Left renal pelvis (tissue), 4 donors: ENCODE measurements around the gene LRIT1. TPM values are rescaled to one million over a fixed set of nuclear protein-coding genes. Genes with fewer than 3 reads are reported as not detected.

Experiments
- DNase-seq, 4 donors: peaks; one replicate each; pipeline ENCODE4 v3.0.0-alpha.2; 2013; ENCODE audit warnings: low read depth in 4 of 4, low spot score in 3 of 4
- polyA plus RNA-seq, 4 donors: library from polyadenylated mRNA; unstranded; fragments of 120-200 nt; gene quantifications; one replicate each; pipeline ENCODE4 v1.2.1, GENCODE V29; 2013; ENCODE audit not compliant: insufficient read length in 4 of 4

The LRIT1 gene
- polyA plus RNA-seq, 4 donors = not detected

DNA sequence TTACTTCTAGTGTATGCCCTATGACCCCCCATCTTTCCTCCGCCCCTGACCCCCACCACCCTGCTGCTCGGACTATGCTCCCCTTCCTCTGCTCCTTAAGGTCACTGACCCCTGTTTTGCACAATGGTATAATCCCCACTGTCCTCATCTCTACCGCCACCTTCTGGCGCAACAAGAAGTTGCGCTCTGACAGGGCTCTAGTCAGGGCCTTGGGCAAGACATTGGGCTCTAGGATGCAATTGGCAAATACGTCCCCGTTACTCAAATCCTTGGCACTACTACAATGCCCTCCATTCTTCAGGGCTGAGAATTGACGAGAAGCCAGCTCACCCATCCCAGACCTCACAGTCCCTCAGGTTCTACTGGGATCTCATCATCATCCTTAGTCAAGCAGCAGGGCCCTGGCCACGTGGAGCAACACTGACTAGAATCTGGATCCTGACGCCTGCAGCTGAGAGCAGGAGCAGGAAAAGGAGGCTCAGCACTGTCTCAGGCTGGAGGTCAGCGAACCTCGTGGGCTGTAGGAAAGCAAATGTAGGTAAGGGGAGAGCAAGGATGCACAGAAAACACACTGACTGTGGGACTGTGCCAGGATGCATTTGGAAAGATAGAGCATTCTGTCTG, 26.6 kb downstream of the LRIT1 start:
- DNase-seq = no peak

DNA sequence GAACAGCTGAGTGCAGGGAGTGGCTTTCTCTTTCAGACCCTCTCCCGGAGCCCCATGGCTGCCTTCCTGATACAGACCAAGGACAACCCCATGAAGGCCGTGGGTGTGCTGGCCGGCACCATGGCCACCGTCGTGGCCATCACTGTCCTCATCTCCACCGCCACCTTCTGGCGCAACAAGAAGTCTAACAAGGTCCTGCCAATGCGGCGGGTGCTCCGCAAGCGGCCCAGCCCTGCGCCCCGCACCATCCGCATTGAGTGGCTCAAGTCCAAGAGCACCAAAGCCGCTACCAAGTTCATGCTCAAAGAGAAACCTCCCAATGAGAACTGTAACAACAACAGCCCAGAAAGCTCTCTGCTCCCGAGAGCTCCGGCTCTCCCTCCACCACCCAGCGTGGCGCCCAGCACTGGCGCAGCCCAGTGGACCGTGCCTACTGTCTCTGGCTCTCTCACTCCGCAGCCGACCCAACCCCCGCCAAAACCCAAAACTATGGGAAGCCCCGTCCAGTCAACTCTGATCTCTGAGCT, 27.2 kb downstream of the LRIT1 start:
- DNase-seq = no peak

DNA sequence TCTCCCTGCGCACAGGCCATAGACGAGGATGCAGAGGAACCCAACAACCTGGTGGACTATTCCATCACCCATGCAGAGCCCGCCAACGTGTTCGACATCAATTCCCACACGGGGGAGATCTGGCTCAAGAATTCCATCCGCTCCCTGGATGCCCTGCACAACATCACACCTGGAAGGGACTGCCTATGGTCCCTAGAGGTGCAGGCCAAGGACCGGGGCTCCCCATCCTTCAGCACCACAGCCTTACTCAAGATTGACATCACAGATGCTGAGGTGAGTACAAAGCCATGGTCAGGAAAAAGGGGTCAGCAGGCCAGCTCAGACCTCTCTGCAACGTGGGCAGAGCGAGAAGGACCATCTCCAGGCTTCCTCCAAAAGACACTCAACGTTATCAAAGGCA, 28.3 kb downstream of the LRIT1 start:
- DNase-seq = no peak

DNA sequence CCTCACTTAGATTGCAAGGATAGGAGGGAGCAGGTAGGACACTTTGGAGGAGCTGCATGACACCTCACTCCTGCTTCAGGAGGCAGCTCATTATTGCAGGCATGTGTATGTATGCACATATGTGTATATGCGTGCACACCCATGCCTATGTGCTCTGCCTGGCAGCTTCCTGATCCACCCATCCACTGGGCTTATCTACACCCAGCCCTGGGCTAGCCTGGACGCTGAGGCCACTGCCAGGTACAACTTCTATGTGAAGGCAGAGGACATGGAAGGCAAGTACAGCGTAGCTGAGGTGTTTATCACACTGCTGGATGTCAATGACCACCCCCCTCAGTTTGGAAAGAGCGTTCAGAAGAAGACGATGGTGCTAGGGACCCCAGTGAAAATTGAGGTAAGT, 29.3 kb downstream of the LRIT1 start:
- no peak for DNase-seq

DNA sequence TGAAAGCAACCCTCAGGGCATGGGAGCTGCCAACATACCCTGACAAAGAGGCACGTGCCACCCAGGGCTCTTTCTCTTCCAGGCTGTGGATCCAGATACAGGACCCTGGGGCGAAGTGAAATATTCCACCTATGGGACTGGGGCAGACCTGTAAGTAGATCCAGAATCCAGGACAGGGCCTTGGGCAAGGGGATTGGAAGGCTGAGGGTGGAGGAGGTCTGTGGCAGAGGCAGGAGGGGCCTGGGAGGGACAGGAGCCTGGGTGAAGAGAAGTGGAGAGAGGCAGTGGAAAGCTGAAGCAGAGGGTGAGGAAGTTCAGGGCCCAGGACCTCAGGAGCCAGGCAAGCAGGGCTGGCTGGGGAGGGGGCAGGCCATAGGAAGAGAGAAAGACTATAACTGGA, 29.8 kb downstream of the LRIT1 start:
- no peak for DNase-seq

DNA sequence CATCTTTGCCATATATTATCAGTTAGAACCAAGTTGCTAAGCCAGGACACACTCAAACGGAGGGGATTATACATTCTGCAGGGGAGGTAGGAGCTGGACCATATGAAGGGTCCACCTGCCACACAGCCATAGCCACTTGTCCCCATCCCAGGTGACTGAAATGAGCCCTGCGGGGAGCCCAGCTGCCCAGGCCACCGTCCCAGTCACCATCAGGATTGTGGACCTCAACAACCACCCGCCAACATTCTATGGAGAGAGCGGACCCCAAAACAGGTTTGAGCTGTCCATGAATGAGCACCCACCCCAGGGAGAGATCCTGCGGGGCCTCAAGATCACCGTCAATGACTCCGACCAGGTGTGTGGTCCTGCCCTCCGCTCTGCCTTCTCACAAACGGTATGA, 33.3 kb downstream of the LRIT1 start:
- no peak for DNase-seq

DNA sequence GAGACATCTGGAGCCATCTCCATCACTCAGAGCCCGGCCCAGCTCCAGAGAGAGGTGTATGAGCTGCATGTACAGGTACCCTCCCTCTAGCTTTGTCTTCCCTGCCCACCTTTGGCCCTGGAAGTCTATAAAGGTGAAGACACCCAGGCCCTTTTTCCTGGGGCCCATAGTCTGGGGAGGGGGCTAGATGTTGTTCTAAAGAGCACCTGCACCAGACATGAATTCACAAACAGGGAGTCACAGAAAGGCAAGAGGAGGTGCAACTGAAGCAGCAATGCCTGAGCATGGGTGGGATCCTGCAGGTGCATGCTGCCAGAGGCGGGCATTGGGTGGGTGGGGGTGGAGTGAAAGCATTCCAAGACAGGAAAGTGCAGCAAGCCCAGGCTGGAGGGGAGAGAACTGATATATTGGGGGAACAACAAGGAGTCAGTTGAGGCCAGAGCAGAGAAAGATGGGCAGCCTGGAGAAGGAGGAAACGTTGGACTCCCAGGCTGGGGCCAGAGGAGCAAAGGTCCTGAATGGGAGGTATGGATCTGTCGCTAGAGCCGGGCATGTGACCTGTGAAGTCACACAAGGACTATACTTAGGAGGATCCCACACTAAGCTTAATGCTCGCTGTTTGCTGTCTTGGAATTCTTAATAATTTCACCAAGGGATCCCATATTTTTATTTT, 35.4 kb downstream of the LRIT1 start:
- no peak for DNase-seq

DNA sequence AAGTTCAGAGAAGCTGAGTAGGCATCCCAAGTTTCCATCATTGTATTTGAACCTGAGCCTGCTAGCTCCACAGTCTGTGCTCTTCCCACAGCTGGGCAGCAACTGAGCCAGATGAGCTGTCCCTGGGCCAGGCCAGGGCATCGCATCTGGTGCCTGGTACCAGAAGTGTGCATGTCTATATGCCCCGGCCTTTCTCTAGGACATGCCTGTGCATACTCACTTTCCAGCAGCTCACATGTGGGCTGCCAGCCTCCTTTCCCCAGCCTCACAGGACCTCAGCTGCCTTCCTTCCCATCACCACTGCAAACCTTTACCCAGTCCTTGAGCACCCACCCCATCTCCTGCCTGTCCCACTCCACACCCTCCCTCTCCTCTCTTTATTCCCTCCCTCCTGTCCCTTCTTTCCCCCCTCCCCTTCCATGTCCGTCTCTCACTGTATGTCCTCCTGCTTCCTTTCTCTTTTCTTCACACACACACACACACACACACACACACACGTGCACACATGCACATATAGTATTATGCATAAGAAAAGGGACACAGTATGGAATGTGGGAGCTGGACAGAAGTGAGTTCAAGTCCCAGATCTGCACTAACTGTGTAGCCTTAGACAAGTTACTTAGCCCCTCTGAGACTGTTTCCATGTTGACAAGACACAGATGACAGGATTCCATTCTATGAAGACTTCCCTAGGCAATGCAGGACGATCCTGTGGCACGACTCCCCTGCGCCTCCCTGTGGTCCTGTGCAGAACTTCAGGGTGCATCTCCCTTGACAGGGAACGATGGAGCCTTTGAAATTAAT, 36.1 kb downstream of the LRIT1 start:
- no peak for DNase-seq

DNA sequence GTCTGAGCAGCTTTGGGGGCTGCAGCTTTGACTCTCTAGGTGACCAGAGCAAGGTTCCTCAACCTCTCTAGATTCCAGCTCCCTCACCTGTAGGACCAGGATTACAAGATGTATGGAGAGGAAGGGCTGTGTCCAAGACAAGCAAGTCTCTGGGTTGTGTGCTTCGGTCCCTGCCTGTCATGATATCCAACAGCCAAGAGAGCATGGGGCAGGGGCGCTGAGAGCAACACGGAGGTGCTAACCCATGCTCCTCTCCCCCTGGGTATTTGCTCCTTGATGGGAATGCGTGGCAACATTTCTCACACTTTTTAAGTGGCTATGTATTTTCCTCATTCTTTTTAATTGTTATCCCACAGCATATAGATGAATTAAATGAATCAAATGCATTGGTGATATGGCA, 36.7 kb downstream of the LRIT1 start:
- no peak for DNase-seq

DNA sequence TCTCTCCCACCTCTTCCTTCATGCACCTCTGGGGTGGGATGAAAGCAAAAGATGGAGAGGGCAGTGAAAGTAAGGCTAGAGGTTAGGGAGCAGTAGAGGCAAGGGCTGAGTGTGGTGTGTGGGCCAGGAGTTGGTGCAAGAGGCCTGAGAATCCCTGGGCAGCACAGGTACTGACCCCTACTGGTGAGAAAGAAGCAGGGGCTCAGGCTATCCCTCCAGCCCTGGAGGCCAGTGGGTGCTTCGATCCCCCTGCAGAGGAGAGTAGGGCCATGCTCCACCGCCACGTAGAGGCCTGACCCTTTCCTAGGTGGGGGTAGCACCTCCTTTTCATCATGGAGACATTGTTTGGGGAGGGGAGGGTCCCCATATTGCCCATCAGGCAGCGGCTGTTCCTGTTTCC, 37.2 kb downstream of the LRIT1 start:
- DNase-seq = no peak

DNA sequence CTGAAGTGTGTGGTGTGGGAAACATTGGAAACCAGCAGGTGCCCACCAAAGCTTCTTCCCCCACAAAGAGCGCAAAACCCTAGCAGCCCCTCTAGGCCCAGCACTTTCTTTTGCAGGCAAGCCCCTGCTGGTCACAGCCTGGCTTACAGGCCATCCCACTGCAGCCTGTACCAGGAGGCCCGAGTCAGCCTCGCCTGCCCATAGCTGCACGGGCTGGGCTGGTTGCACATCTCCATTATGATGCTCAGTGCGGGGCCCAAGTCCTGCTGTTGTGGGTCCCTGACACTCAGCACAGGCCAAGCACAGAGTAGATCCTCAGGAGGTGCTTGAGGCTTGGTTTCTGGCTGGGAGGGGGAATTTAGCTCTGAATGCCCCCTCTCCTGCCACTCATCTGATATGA, 39.0 kb downstream of the LRIT1 start:
- DNase-seq = no peak

DNA sequence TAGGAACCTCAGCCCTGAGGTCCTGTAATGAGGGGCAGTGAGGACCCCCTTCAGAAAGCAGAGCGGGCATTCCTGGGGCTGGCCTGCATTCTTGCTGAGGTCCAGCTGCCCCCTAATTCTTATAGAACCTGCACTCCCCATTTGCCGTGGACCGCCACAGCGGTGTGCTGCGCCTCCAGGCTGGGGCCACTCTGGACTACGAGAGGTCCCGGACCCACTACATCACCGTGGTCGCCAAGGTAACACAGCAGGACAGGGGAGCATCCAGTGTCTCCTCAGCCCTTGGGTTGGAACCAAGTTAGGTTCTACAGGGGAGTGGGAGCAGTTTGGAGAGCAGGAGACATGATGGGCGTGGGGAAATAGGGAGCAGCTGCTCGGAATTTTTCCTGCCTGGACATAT, 39.7 kb downstream of the LRIT1 start:
- no peak for DNase-seq

DNA sequence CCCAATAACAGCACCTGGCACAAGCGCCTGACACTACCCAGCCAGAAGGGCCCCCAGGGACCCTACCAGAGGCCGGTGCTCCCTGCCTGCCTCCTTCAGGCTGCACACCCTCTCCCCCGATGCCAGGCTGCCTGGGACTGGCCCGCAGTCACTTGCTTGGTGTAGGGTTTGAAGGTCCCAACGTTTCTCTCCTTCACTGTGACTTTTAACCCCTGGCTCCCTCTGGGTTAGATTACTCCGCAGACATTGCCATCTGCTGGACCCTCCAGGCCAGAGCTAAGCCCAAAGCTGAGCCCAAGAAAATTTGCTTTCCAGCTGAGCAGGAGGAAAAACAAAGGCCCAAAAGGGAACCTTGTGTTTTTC, 40.1 kb downstream of the LRIT1 start:
- DNase-seq = no peak

DNA sequence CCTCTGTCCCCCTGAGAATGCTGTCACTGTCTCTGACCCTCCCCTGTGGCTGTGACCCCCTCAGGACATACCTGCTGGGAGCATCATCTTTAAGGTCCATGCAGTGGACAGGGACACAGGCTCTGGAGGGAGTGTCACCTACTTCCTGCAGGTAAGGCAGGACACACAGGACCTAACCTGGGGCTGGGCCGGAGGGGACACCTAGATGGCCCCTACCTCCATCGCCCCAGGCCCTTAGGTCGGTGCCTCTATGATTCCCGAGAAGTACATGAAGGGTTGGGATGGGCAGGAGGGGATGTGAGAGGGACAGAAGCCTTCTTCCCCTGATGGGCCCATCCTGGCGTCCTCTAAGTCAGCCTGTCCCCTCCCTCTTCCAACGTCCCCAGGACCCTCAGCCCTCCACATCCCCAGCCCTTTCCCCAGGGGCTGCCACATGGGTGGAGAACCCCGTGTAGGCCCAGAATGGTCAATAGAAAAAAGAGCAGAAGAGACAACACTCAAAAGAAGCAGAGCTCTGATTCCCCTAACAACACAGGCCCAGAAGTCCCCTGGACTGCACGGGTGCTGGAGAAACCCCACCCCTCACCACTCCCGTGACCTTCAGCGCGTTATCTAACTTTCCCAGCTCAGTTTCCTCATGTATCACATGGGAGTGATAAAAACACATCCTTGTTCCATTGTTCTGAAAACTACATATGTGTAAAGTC, 40.7 kb downstream of the LRIT1 start:
- DNase-seq = no peak

DNA sequence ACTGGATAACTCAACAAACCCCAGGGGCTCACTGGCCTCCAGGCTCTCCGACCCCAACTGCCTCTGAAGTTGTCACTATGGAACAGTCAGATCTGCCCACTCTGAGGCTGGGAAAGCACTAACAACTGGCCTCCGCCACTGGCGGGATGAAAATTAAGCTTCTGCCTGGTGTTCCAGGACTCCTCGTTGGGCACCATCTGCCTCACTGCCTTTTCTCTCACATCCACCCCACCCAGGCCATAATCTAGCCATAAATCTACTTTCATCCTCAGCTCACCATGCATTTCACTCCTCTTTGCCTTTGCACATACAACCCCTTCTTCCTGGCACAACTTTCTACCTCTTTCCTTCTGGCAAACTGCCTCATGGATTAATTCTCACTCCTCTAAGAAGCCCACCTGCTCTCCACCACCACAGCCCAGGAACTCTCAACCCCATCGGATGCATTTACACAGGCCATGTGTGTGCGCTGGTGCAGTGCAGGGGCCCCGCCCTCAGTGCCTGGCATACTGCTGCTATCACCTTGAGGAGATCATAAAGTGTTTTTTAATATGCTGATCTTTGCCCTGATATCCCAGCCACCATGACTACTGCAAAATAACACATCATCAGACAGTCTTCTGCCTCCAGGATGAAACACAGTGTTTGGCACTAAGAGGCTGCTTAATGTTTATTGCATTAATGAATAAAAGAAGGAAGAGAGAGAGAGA, 43.0 kb downstream of the LRIT1 start:
- DNase-seq = no peak

DNA sequence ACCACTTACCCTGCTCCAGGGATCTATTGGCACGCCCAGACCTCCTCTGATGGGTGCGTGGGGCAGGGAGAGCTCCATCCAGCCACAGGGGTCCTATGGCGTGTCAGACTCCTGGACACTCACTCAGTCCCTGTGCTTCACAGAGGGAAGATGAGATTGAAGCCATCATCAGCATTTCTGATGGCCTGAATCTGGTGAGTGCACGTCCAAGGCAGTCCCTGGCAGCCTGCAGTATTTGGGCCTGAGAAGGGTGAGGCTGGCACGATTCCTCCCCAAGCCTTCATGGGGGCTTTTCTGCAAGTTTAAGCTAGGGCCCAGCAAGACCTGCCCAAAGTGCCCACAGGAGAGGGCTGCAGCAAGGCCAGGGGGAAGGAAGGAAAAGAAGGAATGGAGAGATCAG, 43.7 kb downstream of the LRIT1 start:
- DNase-seq = no peak

DNA sequence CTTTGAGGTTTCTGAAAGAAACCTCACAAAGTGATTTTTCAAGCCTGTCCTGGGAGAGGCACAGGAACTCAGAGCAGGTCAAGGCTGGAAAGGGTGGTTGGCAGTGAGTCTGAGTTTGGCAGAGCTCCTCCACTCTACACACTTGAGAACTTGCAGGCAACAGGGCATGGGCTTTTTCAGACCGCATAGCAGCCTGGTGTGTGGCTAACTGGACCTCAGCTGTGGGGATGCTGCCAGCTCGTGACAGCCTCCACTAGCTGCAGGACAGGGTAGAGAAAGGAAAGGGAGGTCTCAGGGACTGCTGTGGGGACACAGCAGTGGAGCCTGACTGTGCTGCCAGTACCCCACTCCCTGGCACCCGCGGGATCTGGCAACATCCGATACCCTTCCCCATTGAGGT, 44.4 kb downstream of the LRIT1 start:
- DNase-seq = no peak

DNA sequence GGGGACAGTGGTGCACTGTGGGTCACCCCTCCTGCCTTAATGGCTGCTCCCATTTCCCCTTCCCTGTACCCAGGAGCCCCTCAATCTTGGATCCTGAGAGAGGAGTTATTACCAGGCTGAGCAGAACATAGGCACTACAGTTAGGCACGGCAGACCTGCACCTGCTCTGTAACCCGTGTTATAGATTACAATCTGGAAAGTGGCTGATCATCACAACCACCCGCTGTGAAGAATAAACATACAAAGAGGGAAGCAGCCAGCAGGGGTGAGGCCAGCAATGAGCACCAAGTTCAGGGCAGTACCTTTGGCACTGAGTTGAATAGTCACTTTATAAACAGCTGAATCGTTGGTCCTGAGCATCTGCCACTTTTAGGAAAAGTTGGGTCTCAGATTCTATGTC, 45.3 kb downstream of the LRIT1 start:
- DNase-seq = no peak

DNA sequence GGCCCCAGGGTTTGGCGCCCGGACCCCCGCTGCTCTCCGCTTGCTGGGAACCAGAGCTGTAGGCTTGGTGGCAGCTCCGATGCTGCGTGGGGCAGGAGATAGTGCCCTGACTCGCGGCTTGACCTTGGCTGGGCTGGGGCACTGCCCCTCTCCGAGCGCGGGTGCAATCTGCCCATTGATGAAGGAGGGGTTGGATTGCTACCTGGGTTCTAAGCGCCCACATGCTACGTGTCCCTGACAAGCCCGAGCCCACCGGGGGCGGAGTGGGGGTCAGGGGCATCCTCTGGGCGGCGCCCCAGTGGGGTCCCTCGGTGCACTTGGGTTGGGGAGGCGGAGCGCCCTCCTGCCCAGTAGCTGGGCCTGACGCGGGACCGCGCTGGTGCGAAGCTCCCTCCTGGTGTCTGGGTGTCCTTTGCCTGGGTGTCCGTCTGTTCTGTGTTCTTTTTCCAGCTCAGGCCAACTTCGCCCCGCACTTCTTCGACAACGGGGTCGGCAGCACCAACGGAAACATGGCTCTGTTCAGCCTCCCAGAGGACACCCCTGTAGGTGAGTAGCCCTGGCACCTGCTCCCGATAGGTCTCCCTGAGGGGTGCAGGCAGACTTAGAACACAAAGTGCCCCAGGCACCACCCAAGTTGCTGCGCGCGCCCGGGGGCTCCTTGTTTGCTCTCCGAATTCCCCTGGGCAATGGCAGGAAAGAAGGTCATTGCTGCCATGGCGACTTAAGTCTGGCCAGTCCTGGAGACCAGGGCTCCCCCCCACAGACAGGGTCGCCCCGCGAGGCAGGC, 46.1 kb downstream of the LRIT1 start:
- DNase-seq = no peak
